ENCODE results near the gene PYROXD2. TPM values are rescaled to one million over a fixed set of nuclear protein-coding genes. Genes with fewer than 3 reads are reported as not detected.

The PYROXD2 gene
- total and polyA plus RNA-seq, 2 of the 8 experiments (the other 6 are each of a cell fraction or from before 2014, with no cell fraction given) = 3.2 to 5.4 TPM

DNA sequence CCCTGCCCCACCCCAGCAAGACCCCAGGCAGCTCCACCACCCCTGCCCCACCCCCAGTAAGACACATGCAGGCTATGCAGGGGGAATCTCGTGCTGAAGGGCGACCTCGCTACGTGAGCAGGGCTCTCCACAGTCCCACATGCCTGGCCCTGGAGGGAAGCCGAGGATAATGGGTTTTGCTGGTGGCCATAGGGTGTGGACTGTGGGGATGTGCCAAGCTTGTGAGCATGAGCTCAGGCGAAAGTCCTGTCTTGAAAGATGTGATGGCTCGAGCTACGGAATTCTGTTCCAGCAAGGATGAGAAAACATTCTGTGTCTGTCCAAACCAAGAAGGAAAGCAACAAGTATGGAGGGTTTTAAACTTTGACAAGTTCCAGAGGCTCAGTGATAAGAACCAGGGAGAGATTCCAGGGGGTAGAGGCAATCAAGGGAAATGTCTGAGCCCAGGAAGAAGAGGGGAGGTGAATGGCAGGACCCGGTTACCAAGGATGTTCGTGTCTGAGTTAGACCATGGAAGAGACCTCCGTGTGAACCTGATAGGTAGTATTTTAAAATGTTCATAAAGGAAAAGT lies 63.1 kb downstream of the PYROXD2 start:
- Histone ChIP-seq H3K14ac (ENCODE audit: insufficient read length) (no peak overlapping the region), H3K4me2 (ENCODE audit: insufficient read depth in 1 of 2, low read depth in 2 of 2, low read length in 2 of 2) (no peak overlapping the region), H3K79me2 (ENCODE audit: control insufficient read depth in 1 of 2, insufficient read depth in 2 of 2, low read length in 2 of 2) (no peaks in the 10 kb centered on the region), H3K27me3 (replicated peaks in 1 of 4; ENCODE audit: control insufficient read depth in 3 of 4, extremely low read depth in 1 of 4, insufficient read depth in 3 of 4, low read length in 3 of 4) (0 out of 7 replicates have a peak, but pooled peaks cover 0 to 3% (median 0%) of the 10 kb centered on the region in 4 experiments), H3K23me2 (ENCODE audit: low read depth, low read length) (no peaks in the 10 kb centered on the region; the same call in 1 of the 2 replicates), H3K23ac (ENCODE audit: insufficient read length) (no peak overlapping the region), H3K4me1 (replicated peaks in 1 of 4; ENCODE audit: control insufficient read depth in 3 of 4, insufficient read depth in 4 of 4, low read length in 3 of 4) (no peaks in the 10 kb centered on the region), H2BK5ac (ENCODE audit: low read depth, low read length) (no peak overlapping the region), H4K8ac (ENCODE audit: extremely low read depth, insufficient read depth, low read length) (no peak overlapping the region), H2BK20ac (ENCODE audit: low read length) (no peak overlapping the region), H3K4me3 (ENCODE audit: extremely low read depth in 1 of 4, insufficient read depth in 2 of 4, low read depth in 3 of 4, low read length in 4 of 4) (no peak overlapping the region), H3K9me3 (ENCODE audit: insufficient read depth in 2 of 2, low read depth in 1 of 2, low read length in 1 of 2) (no peaks in the 10 kb centered on the region), H3K36me3 (ENCODE audit: control insufficient read depth in 2 of 4, insufficient read depth in 4 of 4, low read length in 3 of 4) (no peaks in the 10 kb centered on the region), H2AK5ac (ENCODE audit: low read depth, low read length) (no peak overlapping the region), H2BK12ac (ENCODE audit: low read depth, low read length) (no peak overlapping the region), H2AFZ (ENCODE audit: low read length) (no peak overlapping the region), H3K4ac (replicated peaks; ENCODE audit: insufficient read length, low read depth, low read length) (no peak overlapping the region), H3K27ac (ENCODE audit: low read depth, low read length) (no peak overlapping the region), H4K20me1 (replicated peaks in 1 of 2; ENCODE audit: control insufficient read depth in 1 of 2, insufficient read depth in 2 of 2, low read length in 2 of 2) (no peaks in the 10 kb centered on the region), H2BK15ac (ENCODE audit: low read length) (no peak overlapping the region), H4K5ac (ENCODE audit: insufficient read length, low read depth, low read length) (no peak overlapping the region), H4K91ac (replicated peaks; ENCODE audit: insufficient read length, low read length) (no peak overlapping the region), H3K9ac (replicated peaks in 1 of 4; ENCODE audit: extremely low read depth in 1 of 4, low read depth in 3 of 4, low read length in 3 of 4) (no peak overlapping the region), H3K56ac (replicated peaks; ENCODE audit: insufficient read length, low read depth, low read length) (no peak overlapping the region), H2BK120ac (replicated peaks; ENCODE audit: low read depth, low read length) (no peak overlapping the region), H3K18ac (ENCODE audit: extremely low read depth, low read length) (no peak overlapping the region), H3K79me1 (ENCODE audit: low read depth, low read length) (no peaks in the 10 kb centered on the region)
- DNase-seq (ENCODE audit: low read depth in 1 of 2, low spot score in 2 of 2) (no peak), FAIRE-seq (no peak)
- 80% methylated on average over 11 of the region's 11 CpGs; no CpG with 5 or more reads in 1 of the 2 experiments for WGBS, 2 experiments (ENCODE audit: extremely low coverage in 1 of 2, insufficient coverage in 1 of 2, insufficient read length in 1 of 2, insufficient replicate concordance in 2 of 2, low coverage in 1 of 2, low lambda C conversion rate in 2 of 2, missing lambda C conversion rate in 1 of 2)
- ChIA-PET CTCF (ENCODE audit: partially characterized antibody) (interaction anchor here (0.7 to 2.1 kb wide), 5 partner anchors 9 to 43 kb away, joined by 3 to 6 read pairs (median 3); no protein-coding TSS in a partner anchor), POLR2A (ENCODE audit: partially characterized antibody) (no interaction called here)
- no peak for TF ChIP-seq E2F6 (IDR thresholded peaks at IDR 0.05)
- no peak for TF ChIP-seq YY1 (IDR thresholded peaks at IDR 0.05; ENCODE audit: low read depth, low read length)
- no peak for TF ChIP-seq TBP (IDR thresholded peaks at IDR 0.05; ENCODE audit: low read depth, low read length)
- TF ChIP-seq KDM5A (IDR thresholded peaks at IDR 0.05; ENCODE audit: low read length) = no peak
- TF ChIP-seq PHF8 (conservative IDR thresholded peaks at IDR 0.05; ENCODE audit: low read depth, low read length) = no peak
- no peak for TF ChIP-seq BACH1 (IDR thresholded peaks at IDR 0.05; ENCODE audit: low read length)
- TF ChIP-seq RNF2 (IDR thresholded peaks at IDR 0.05; ENCODE audit: borderline replicate concordance, low read depth, low read length, missing control alignments, poor library complexity, severe bottlenecking) = no peak
- TF ChIP-seq NANOG (IDR thresholded peaks at IDR 0.05; ENCODE audit: insufficient read depth, low read depth, low read length, poor library complexity, severe bottlenecking) = no peak
- no peak for TF ChIP-seq POLR2A (IDR thresholded peaks at IDR 0.05; ENCODE audit: control extremely low read depth in 1 of 2, low read depth in 2 of 2, low read length in 2 of 2)
- no peak for TF ChIP-seq SIX5 (IDR thresholded peaks at IDR 0.05; ENCODE audit: low read depth, low read length)
- no peak for TF ChIP-seq CHD1 (IDR thresholded peaks at IDR 0.05; ENCODE audit: low read depth, low read length)
- no peak for TF ChIP-seq CBX8 (IDR thresholded peaks at IDR 0.05; ENCODE audit: borderline replicate concordance, low read depth, low read length)
- TF ChIP-seq HDAC2 (IDR thresholded peaks at IDR 0.05; ENCODE audit: borderline replicate concordance in 1 of 2, low read depth in 2 of 2, low read length in 2 of 2) = no peak

All from H1 (cell line).